Chondrocyte (in vitro differentiated cells): ENCODE measurements around the gene PNMA8C. TPM values are rescaled to one million over a fixed set of nuclear protein-coding genes. Genes with fewer than 3 reads are reported as not detected.
A peak's percentile ranks its signal among the peaks of the same experiment; 100 is the strongest.
"Not testable (repeated sequence)": the region's sequence is repeated elsewhere in the genome, so short reads cannot be mapped to it uniquely, and the experiment has no call there.

Experiments used
- DNase-seq: peaks from one replicate; pipeline ENCODE4 v3.0.0; 2021; ENCODE audit warnings: mixed read lengths, low spot score
- H3K27ac Mint-ChIP-seq: one replicate; pipeline ENCODE4 v1.8.0; 2021; ENCODE audit warnings: mild to moderate bottlenecking, moderate library complexity, mixed read lengths; ENCODE audit not compliant: unreplicated experiment
- H3K27me3 Mint-ChIP-seq: 2 replicates; pipeline ENCODE4 v1.8.0; 2021; ENCODE audit warnings: low read depth, mixed read lengths
- H3K36me3 Mint-ChIP-seq: 2 replicates; pipeline ENCODE4 v1.8.0; 2021; ENCODE audit warnings: low read depth, mixed read lengths
- H3K4me1 Mint-ChIP-seq: 2 replicates; pipeline ENCODE4 v1.8.0; 2021; ENCODE audit warnings: low read depth, mild to moderate bottlenecking, mixed read lengths
- H3K4me3 Mint-ChIP-seq: one replicate; pipeline ENCODE4 v1.8.0; 2021; ENCODE audit warnings: mild to moderate bottlenecking, moderate library complexity, mixed read lengths; ENCODE audit not compliant: unreplicated experiment
- H3K9me3 Mint-ChIP-seq: 2 replicates; pipeline ENCODE4 v1.8.0; 2021; ENCODE audit warnings: low read depth, mixed read lengths
- CTCF ChIP-seq: fragments of 200-600 bp; sonication (generic); IDR thresholded peaks from 2 replicates; pipeline ENCODE4 v1.5.0; 2021; ENCODE audit warnings: antibody characterized with exemption, mild to moderate bottlenecking, moderate library complexity
- total RNA-seq: library from RNA; stranded (reverse); gene quantifications from 3 replicates; pipeline ENCODE4 v1.2.1, GENCODE V29; 2021

Gene PNMA8C
- total RNA-seq, 1 donor from 2014 or later: 0.20 TPM

DNA sequence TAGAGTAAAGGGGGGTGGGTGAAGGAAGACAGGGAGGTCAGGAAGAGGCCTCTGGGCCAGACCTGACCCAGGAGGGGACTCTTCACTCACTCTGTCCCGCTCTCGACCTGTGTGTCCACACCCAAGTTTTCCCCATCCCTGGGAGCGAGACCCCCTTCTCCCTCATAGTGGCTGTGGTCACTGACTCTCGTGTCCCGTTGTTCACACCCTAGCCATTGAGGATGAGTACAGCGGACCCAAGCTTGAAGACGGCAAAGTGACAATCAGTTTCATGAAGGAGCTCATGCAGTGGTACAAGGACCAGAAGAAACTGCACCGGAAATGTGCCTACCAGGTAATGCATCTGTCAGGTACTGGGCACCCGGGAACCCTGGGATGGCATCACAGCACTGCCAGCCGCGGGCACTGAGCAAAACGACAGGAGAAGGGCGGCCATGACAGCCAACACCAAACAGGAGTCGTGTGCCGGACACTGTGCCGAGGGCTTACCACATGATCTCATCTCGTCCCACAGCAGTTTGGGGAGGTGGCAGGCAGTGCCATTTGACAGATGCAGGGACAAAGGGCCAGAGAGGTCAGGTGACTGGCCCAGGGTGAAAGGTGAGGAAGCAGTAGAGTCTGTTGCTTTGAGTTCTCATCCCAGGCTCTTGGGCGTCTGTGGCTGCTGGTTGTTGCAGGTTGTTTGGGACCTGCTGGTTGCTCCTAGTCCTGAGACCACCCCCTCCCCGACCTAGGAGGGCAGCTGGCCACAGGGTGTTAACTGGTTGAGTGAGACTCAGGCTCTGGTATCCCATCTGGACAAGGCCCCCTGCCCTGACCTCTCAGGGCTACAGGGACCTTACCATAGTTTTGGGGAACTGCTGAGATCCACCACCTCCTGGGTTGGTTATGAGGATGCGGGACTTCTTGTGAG, 52.2 kb downstream of the PNMA8C start:
- peaks cover 25% of the 10 kb centered on the region for H3K36me3 Mint-ChIP-seq
- H3K27me3 Mint-ChIP-seq: no peaks in the 10 kb centered on the region
- H3K4me1 Mint-ChIP-seq: peaks cover 82% of the 10 kb centered on the region
- peak; percentile 87 for DNase-seq
- H3K9me3 Mint-ChIP-seq: no peaks in the 10 kb centered on the region
- no peak overlapping the region for H3K4me3 Mint-ChIP-seq
- peak overlapping the region; percentile 45 for H3K27ac Mint-ChIP-seq
- TF ChIP-seq CTCF: no peak

GRCh38 chr19:46375476-46376067, 53.2 kb downstream of the PNMA8C start:
- H3K27ac Mint-ChIP-seq: peak overlapping the region; percentile 22
- not testable (repeated sequence) for H3K9me3 Mint-ChIP-seq

More at GRCh38 chr19:46375476-46376067, 53.2 kb downstream of the PNMA8C start:
- peaks cover 82% of the 10 kb centered on the region for H3K4me1 Mint-ChIP-seq
- peaks cover 22% of the 10 kb centered on the region for H3K36me3 Mint-ChIP-seq
- H3K4me3 Mint-ChIP-seq, H3K27me3 Mint-ChIP-seq: not testable (repeated sequence)
- peak; percentile 50 for DNase-seq

Other genes starting within 250 kb of the PNMA8C start
- 1.3 to 2.9 TPM (median 2.1 TPM) in 3 replicates for gene IGFL1, start 199.2 kb downstream of the PNMA8C start, total RNA-seq
- 78.3 to 113 TPM (median 88.1 TPM) in 3 replicates for gene HIF3A, start 131.9 kb downstream of the PNMA8C start, total RNA-seq
- gene PPP5C, start 81.8 kb downstream of the PNMA8C start, total RNA-seq: 62.5 to 90.6 TPM (median 62.6 TPM) in 3 replicates
- gene CCDC8, start 15.4 kb downstream of the PNMA8C start, total RNA-seq: 39.3 to 53.2 TPM (median 39.5 TPM) in 3 replicates
- 10.1 to 16.1 TPM (median 10.1 TPM) in 3 replicates for gene PNMA8A, start 42.6 kb upstream of the PNMA8C start, total RNA-seq
- 2.2 to 5.5 TPM (median 2.5 TPM) in 3 replicates for gene PNMA8B, start 66.9 kb upstream of the PNMA8C start, total RNA-seq
- 137 to 148 TPM (median 144 TPM) in 3 replicates for gene CALM3, start 172.4 kb upstream of the PNMA8C start, total RNA-seq
- 0.80 to 2.4 TPM (median 2.2 TPM) in 3 replicates for gene PTGIR, start 196.2 kb upstream of the PNMA8C start, total RNA-seq
- gene GNG8, start 207.3 kb upstream of the PNMA8C start, total RNA-seq: not detected in 3 replicates
- gene DACT3, start 232.2 kb upstream of the PNMA8C start, total RNA-seq: 17.1 to 18.7 TPM (median 18.5 TPM) in 3 replicates